ENCODE measurements around the gene FLNC. TPM values are rescaled to one million over a fixed set of nuclear protein-coding genes. Genes with fewer than 3 reads are reported as not detected.

Gene FLNC
- total RNA-seq, 4 donors from 2014 or later, result 3.8 to 5.1 (median 4.3) TPM

DNA sequence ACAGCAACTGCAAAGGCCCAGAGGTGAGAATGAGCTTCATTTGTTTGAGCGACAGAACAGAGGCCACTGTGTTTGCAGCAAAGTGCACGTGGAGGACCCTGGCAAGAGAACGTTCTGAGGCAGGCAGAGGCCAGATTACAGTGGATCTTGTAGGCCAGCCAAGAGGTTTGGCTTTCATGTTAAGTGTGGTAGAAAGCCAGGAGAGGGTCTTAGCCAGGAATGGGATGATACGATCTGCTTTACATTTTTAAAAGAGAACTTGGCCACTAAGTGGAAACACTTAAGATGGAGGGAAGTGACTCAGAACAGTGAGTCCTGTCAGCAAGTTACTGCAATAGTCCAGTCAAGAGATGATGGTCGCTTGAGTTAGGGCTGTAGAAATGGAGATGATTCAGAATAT, 33.9 kb upstream of the FLNC start:
- peak in 1 of 2 donors; percentile 5 for DNase-seq (ENCODE audit: low spot score in 2 of 2)
- no peaks in the 10 kb centered on the region for H3K36me3 ChIP-seq
- no peak for TF ChIP-seq POLR2AphosphoS5 (IDR thresholded peaks at IDR 0.05)
- no peak for TF ChIP-seq EP300 (IDR thresholded peaks at IDR 0.05)
- TF ChIP-seq, protein P1, sequence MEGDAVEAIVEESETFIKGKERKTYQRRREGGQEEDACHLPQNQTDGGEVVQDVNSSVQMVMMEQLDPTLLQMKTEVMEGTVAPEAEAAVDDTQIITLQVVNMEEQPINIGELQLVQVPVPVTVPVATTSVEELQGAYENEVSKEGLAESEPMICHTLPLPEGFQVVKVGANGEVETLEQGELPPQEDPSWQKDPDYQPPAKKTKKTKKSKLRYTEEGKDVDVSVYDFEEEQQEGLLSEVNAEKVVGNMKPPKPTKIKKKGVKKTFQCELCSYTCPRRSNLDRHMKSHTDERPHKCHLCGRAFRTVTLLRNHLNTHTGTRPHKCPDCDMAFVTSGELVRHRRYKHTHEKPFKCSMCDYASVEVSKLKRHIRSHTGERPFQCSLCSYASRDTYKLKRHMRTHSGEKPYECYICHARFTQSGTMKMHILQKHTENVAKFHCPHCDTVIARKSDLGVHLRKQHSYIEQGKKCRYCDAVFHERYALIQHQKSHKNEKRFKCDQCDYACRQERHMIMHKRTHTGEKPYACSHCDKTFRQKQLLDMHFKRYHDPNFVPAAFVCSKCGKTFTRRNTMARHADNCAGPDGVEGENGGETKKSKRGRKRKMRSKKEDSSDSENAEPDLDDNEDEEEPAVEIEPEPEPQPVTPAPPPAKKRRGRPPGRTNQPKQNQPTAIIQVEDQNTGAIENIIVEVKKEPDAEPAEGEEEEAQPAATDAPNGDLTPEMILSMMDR (IDR thresholded peaks at IDR 0.05), result no peak
- TF ChIP-seq POLR2A (IDR thresholded peaks at IDR 0.05), result no peak

DNA sequence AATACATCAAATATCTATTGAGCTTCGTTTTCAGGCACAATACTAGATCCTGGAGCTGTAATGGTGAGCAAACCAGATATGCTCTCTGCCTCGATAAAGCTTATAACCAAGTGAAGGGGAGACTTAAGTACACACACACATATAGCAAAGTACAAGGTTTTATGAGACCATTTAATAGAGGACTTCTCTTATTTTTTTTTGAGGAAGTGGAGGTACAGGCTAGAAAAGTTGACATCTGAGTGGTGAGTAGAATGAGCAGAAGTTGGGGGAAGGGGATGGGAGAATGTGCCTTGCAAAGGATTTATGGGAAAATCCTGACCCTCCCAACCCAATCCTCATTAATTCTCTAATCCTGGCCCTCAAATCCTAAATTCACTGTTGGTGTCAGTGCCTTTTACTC, 30.8 kb upstream of the FLNC start:
- Histone ChIP-seq H3K36me3 (no peaks in the 10 kb centered on the region), H3K4me3 (no peak overlapping the region), H3K4me1 (no peaks in the 10 kb centered on the region), H3K9me3 (no peaks in the 10 kb centered on the region), H3K27ac (no peak overlapping the region), H3K27me3 (no peaks in the 10 kb centered on the region)
- TF ChIP-seq EP300 (IDR thresholded peaks at IDR 0.05) (no peak), POLR2AphosphoS5 (IDR thresholded peaks at IDR 0.05) (no peak), POLR2A (IDR thresholded peaks at IDR 0.05) (no peak)
- TF ChIP-seq, protein P1 (IDR thresholded peaks at IDR 0.05), result no peak
- 88% methylated on average over 2 of the region's 2 CpGs for WGBS
- no peak for DNase-seq (ENCODE audit: low spot score in 2 of 2)

More for the DNA sequence above, 33.9 kb upstream of the FLNC start:
- Histone ChIP-seq H3K9me3 (no peaks in the 10 kb centered on the region), H3K4me1 (peaks cover 18% of the 10 kb centered on the region), H3K4me3 (no peak overlapping the region), H3K27me3 (no peaks in the 10 kb centered on the region), H3K27ac (no peak overlapping the region)
- WGBS, result 45% methylated on average over 5 of the region's 5 CpGs

DNA sequence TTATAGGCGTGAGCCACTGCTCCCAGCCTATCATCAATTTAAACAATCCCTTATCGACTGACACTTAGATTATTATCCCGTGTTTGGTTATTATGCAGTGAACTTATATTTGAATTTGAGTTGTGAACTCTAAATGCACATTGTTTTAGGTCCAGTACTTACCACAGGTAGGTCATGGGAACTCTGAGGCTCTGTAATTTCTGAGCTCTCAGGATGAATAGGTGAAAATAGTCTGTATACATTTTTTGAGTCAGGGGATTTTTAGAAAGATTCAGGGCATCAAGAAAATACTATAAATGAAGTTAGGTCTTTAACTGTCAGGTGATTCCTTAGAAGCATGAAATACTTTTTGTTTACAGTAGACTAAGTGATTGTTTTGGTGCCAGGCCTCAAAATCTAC, 29.6 kb upstream of the FLNC start:
- no peak overlapping the region for H3K4me3 ChIP-seq
- H3K27ac ChIP-seq, result no peak overlapping the region
- TF ChIP-seq, protein P1 (IDR thresholded peaks at IDR 0.05), result no peak
- TF ChIP-seq POLR2AphosphoS5 (IDR thresholded peaks at IDR 0.05) (no peak), EP300 (IDR thresholded peaks at IDR 0.05) (no peak), POLR2A (IDR thresholded peaks at IDR 0.05) (no peak)
- 94% methylated on average over 3 of the region's 3 CpGs for WGBS
- no peaks in the 10 kb centered on the region for H3K36me3 ChIP-seq
- H3K27me3 ChIP-seq, result no peaks in the 10 kb centered on the region
- H3K4me1 ChIP-seq, result no peaks in the 10 kb centered on the region
- H3K9me3 ChIP-seq, result no peaks in the 10 kb centered on the region
- no peak for DNase-seq (ENCODE audit: low spot score in 2 of 2)

DNA sequence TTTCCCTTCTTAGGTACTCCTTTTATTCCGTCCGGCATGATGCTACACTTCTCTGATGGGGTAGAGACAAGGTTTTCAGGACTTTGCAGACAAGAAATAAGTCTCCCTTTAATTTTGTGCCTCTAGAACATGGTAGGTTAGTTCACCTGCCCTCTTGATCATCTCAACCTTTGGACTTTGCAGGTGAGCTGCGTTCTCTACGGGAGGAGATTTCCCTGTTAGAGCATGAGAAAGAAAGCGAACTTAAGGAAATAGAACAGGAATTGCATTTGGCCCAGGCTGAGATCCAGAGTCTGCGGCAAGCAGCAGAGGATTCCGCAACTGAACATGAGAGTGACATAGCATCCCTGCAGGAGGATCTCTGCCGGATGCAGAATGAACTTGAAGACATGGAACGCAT, 29.2 kb upstream of the FLNC start:
- no peak overlapping the region for H3K4me3 ChIP-seq
- H3K27me3 ChIP-seq, result no peaks in the 10 kb centered on the region
- H3K9me3 ChIP-seq, result no peaks in the 10 kb centered on the region
- no peaks in the 10 kb centered on the region for H3K4me1 ChIP-seq
- H3K27ac ChIP-seq, result no peak overlapping the region
- no peak for DNase-seq (ENCODE audit: low spot score in 2 of 2)
- H3K36me3 ChIP-seq, result peaks cover 4% of the 10 kb centered on the region
- WGBS, result 94% methylated on average over 9 of the region's 9 CpGs
- no peak for TF ChIP-seq POLR2AphosphoS5 (IDR thresholded peaks at IDR 0.05)
- TF ChIP-seq, protein P1 (IDR thresholded peaks at IDR 0.05), result no peak
- TF ChIP-seq EP300 (IDR thresholded peaks at IDR 0.05), result no peak
- no peak for TF ChIP-seq POLR2A (IDR thresholded peaks at IDR 0.05)

DNA sequence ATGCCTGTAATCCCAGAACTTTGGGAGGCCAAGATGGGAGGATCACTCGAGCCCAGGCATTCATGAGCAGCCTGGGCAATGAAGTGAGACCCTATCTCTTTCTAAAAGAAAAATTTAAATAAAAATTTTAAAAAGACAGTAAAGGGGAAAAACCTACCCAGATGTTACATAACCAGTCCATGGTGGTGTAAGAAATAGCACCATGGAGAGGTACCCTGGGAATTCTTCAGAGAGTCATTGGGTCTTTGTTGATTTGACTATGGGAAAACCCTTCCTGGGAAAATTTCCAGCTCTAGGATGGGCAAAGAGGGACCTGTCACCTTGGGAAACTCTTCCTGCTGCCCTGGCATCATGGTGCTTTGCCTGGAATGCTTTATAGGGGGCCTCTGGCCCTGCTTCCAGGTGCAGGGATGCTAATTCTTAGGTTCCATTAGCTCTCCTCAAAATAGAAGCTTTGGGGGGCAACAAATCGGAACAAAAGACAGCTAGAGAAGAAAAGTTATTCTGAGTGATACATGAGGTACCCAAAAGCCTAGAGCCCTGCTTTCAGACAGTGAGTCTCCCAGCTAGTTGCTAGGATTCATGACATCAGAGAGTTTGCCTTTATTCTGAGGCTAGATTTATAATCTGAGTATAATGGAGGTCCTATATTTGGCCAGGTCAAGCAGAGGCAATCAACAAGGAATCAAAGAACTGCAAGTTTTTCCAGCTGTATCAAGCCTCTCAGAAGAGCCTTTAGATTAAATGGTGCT, 28.4 kb upstream of the FLNC start:
- TF ChIP-seq, protein P1 (IDR thresholded peaks at IDR 0.05), result no peak
- TF ChIP-seq POLR2A (IDR thresholded peaks at IDR 0.05) (no peak), POLR2AphosphoS5 (IDR thresholded peaks at IDR 0.05) (no peak), EP300 (IDR thresholded peaks at IDR 0.05) (no peak)
- peaks cover 6% of the 10 kb centered on the region for H3K36me3 ChIP-seq
- H3K4me3 ChIP-seq, result no peak overlapping the region
- no peaks in the 10 kb centered on the region for H3K9me3 ChIP-seq
- 92% methylated on average over 2 of the region's 2 CpGs for WGBS
- no peaks in the 10 kb centered on the region for H3K27me3 ChIP-seq
- H3K4me1 ChIP-seq, result no peaks in the 10 kb centered on the region
- DNase-seq (ENCODE audit: low spot score in 2 of 2), result no peak
- no peak overlapping the region for H3K27ac ChIP-seq

All from suprapubic skin (tissue), 4 donors.